BE2C (cell line): ENCODE measurements around the gene SCAMP2.

Experiments used
- DNase-seq: peaks from one replicate; pipeline ENCODE4 v3.0.0-alpha.2; 2020
- H3K27me3 ChIP-seq: fragments of 250-450 bp; sonication (Bioruptor Pico); 2 replicates; pipeline ENCODE4 v1.5.1; 2020; ENCODE audit warnings: mild to moderate bottlenecking
- H3K36me3 ChIP-seq: fragments of 250-450 bp; sonication (Bioruptor Pico); 2 replicates; pipeline ENCODE4 v1.5.1; 2020; ENCODE audit warnings: mild to moderate bottlenecking
- H3K4me1 ChIP-seq: fragments of 250-450 bp; sonication (Bioruptor Pico); 2 replicates; pipeline ENCODE4 v1.5.1; 2020
- H3K4me3 ChIP-seq: 2 replicates; pipeline ENCODE4 v1.5.1; 2011; ENCODE audit warnings: low read depth, low read length
- H3K9me3 ChIP-seq: fragments of 250-450 bp; sonication (Bioruptor Pico); 2 replicates; pipeline ENCODE4 v1.5.1; 2020
- TF ChIP-seq, protein P1 (sequence below): IDR thresholded peaks from 2 replicates; pipeline ENCODE4 v1.5.1; 2012; ENCODE audit warnings: mild to moderate bottlenecking, low read depth, low read length

The SCAMP2 gene

DNA sequence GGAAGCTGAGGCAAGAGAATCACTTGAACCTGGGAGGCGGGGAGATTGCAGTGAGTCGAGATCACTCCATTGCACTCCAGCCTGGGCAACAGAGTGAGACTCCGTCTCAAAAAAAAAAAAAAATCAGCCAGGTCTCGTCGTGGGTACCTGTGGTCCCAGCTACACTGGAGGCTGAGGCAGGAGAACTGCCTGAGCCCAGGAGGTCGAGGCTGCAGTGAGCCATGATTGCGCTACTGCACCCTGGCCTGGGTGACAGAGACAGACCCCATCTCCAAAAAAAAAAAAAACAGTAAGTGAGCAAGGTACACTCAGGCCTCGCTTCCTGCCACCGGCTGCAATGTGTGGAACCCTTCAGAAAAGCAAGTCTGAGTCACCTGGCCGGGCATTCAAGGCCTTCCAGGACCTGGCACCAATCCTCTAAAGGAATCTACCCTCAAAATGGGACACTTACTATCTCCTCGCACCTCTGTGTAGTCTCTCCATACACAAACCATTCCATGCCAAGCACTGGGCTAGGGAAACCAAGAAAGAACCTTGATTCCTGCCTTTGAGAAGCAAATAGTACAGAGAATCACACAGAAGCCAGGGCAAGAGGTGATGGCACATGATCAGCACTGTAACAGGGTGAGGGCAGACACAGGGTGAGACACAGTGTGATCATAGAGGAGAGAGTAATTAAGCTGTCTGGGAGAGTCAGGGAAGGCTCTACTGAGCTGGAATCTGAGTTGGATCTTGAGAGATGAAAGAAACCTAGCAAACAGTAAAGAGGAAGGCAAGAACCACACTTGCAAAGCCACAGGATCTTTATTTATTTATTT lies 9.7 kb downstream of the SCAMP2 start:
- H3K4me3 ChIP-seq: no peak overlapping the region
- no peaks in the 10 kb centered on the region for H3K4me1 ChIP-seq
- no peaks in the 10 kb centered on the region for H3K27me3 ChIP-seq

GRCh38 chr15:74858369-74858740 lies 14.8 kb downstream of the SCAMP2 start:
- peaks cover 6% of the 10 kb centered on the region; the same call in 1 of the 2 replicates for H3K36me3 ChIP-seq
- no peak for DNase-seq
- H3K9me3 ChIP-seq: no peaks in the 10 kb centered on the region
- H3K4me1 ChIP-seq: peaks cover 5% of the 10 kb centered on the region
- no peaks in the 10 kb centered on the region for H3K27me3 ChIP-seq
- no peak overlapping the region for H3K4me3 ChIP-seq
- TF ChIP-seq, protein P1, sequence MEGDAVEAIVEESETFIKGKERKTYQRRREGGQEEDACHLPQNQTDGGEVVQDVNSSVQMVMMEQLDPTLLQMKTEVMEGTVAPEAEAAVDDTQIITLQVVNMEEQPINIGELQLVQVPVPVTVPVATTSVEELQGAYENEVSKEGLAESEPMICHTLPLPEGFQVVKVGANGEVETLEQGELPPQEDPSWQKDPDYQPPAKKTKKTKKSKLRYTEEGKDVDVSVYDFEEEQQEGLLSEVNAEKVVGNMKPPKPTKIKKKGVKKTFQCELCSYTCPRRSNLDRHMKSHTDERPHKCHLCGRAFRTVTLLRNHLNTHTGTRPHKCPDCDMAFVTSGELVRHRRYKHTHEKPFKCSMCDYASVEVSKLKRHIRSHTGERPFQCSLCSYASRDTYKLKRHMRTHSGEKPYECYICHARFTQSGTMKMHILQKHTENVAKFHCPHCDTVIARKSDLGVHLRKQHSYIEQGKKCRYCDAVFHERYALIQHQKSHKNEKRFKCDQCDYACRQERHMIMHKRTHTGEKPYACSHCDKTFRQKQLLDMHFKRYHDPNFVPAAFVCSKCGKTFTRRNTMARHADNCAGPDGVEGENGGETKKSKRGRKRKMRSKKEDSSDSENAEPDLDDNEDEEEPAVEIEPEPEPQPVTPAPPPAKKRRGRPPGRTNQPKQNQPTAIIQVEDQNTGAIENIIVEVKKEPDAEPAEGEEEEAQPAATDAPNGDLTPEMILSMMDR: no peak

More for the DNA sequence above, 9.7 kb downstream of the SCAMP2 start:
- TF ChIP-seq, protein P1: no peak
- no peaks in the 10 kb centered on the region for H3K9me3 ChIP-seq
- no peak for DNase-seq
- H3K36me3 ChIP-seq: peaks cover 7% of the 10 kb centered on the region

- DNase-seq: no peak
Measured at GRCh38 chr15:74857671-74858368, 15.3 kb downstream of the SCAMP2 start.

DNA sequence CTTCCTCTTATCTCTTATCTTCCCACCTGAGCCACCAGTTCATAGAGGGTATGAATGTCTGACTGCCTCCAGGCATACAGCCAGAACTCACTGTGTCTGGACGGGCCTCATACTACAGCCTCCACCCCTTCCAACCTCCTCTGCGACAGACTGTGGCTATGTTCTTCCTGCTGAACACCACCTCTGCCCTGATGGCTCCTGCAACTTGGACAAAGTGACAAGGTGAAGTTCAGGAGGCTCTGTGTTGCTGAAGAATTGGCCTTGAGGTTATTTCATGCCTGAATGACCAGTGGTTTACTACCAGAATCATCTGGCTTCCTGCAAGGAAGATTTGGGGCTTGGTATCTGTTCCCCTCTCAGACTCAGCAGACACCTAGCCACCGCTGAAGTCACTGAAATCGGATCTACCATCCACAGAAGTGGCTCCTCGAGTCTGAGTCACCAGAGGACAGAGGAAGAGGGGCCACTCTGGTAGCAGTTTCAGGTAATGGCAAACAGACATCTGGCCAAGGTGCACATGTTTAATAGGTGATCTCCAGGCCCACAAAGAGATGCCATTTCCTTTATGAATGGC lies 16.0 kb downstream of the SCAMP2 start:
- H3K4me3 ChIP-seq: no peak overlapping the region
- peaks cover 5% of the 10 kb centered on the region for H3K4me1 ChIP-seq
- TF ChIP-seq, protein P1: no peak
- H3K27me3 ChIP-seq: no peaks in the 10 kb centered on the region
- peak; percentile 42 for DNase-seq
- H3K36me3 ChIP-seq: peaks cover 9% of the 10 kb centered on the region; the same call in 1 of the 2 replicates
- no peaks in the 10 kb centered on the region for H3K9me3 ChIP-seq

More at GRCh38 chr15:74857671-74858368, 15.3 kb downstream of the SCAMP2 start:
- TF ChIP-seq, protein P1: no peak
- Histone ChIP-seq H3K9me3 (no peaks in the 10 kb centered on the region), H3K4me3 (no peak overlapping the region), H3K36me3 (peaks cover 9% of the 10 kb centered on the region; the same call in 1 of the 2 replicates), H3K27me3 (no peaks in the 10 kb centered on the region), H3K4me1 (peaks cover 5% of the 10 kb centered on the region)

DNA sequence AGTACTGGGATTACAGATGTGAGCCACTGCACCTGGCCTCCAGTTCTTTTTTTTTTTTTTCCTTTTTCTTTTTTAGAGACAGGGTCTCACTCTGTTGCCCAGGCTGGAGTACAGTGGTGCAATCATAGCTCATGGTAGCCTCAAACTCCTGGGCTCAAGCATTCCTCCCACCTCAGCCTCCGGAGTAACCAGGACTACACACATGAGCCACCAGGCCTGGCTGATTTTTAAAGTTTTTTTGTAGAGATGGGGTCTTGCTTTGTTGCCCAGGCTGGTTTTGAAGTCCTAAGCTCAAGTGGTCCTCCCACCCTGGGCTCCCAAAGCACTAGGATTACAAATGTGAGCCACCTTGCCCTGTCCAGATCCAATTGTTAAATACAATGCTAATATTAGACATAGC lies 16.6 kb downstream of the SCAMP2 start:
- Histone ChIP-seq H3K4me3 (no peak overlapping the region), H3K36me3 (peaks cover 9% of the 10 kb centered on the region; the same call in 1 of the 2 replicates), H3K27me3 (no peaks in the 10 kb centered on the region), H3K4me1 (peaks cover 5% of the 10 kb centered on the region), H3K9me3 (no peaks in the 10 kb centered on the region)
- TF ChIP-seq, protein P1: no peak
- DNase-seq: no peak
